Thyroid gland (tissue), 4 donors: Measurements from ENCODE around the gene PSMD6. TPM values are rescaled to one million over a fixed set of nuclear protein-coding genes. Genes with fewer than 3 reads are reported as not detected.

Source experiments
- DNase-seq, 2 donors: peaks; one replicate each; pipeline ENCODE4 v3.0.0-alpha.2; 2019
- H3K27ac ChIP-seq, 3 donors: fragments of 200-600 bp; sonication (generic); 1 replicate in 2 of 3; 2 replicates in 1 of 3; pipeline ENCODE4 v1.5.1; 2016 to 2019; ENCODE audit warnings: mild to moderate bottlenecking in 1 of 3, moderate library complexity in 1 of 3
- H3K27me3 ChIP-seq: fragments of 200-600 bp; sonication (generic); one replicate; pipeline ENCODE4 v1.5.1; 2019
- H3K36me3 ChIP-seq, 2 donors: fragments of 200-600 bp; sonication (generic); one replicate each; pipeline ENCODE4 v1.5.1; 2016 to 2019
- H3K4me1 ChIP-seq, 2 donors: fragments of 200-600 bp; sonication (generic); one replicate each; pipeline ENCODE4 v1.5.1; 2017 to 2019
- H3K4me3 ChIP-seq, 3 donors: fragments of 200-600 bp; sonication (generic); replicated peaks in 1 of 3; 1 replicate in 2 of 3; 2 replicates in 1 of 3; pipeline ENCODE4 v1.5.1; 2016; ENCODE audit warnings: mild to moderate bottlenecking in 1 of 3
- H3K9me3 ChIP-seq: fragments of 200-600 bp; sonication (generic); one replicate; pipeline ENCODE4 v1.5.1; 2017
- CTCF ChIP-seq, 6 experiments: fragments of 200-600 bp in 3 of 6; fragments of 450-650 bp in 3 of 6; sonication (generic) in 3 of 6; IDR thresholded peaks; one replicate each; pipeline ENCODE4 v1.5.1; 2016 to 2019; ENCODE audit warnings: antibody characterized with exemption in 6 of 6, mild to moderate bottlenecking in 2 of 6, inconsistent platforms in 1 of 6, moderate library complexity in 1 of 6
- POLR2A ChIP-seq, 2 donors: fragments of 450-650 bp; IDR thresholded peaks; one replicate each; pipeline ENCODE4 v1.6.1; 2017; ENCODE audit warnings: antibody characterized with exemption in 2 of 2, mild to moderate bottlenecking in 2 of 2, moderate library complexity in 1 of 2
- WGBS, 2 donors: methylation state at CpG; one replicate each; pipeline ENCODE4 v1.1.5; 2017; 5-methylcytosine and 5-hydroxymethylcytosine counted together
- intact Hi-C: fragments of 100-400 bp; cut with DNase I; formaldehyde crosslinking; loops from one replicate; pipeline ENCODE4 v1.15.1; 2023
- total RNA-seq, 4 donors: library from RNA; depleted of rRNA; stranded (reverse); fragments of >200 nt; gene quantifications; one replicate each; pipeline ENCODE4 v1.2.3, GENCODE V29; 2016

The PSMD6 gene
- total RNA-seq, 4 donors from 2014 or later = 64.1 to 116 (median 75.3) TPM

GRCh38 chr3:64022451-64023186 is 675 bp downstream of the PSMD6 start:
- TF ChIP-seq CTCF (IDR thresholded peaks at IDR 0.05) (no peak), POLR2A (IDR thresholded peaks at IDR 0.05) (no peak)
- Histone ChIP-seq H3K4me3 (peak overlapping the region; percentile 64 to 97 (median 95)), H3K9me3 (no peaks in the 10 kb centered on the region), H3K36me3 (peaks cover under 1 to 18% of the 10 kb centered on the region in 2 donors), H3K27me3 (no peaks in the 10 kb centered on the region), H3K4me1 (peaks cover 10 to 14% of the 10 kb centered on the region in 2 donors), H3K27ac (peak overlapping the region; percentile 34 to 86 (median 54))
- intact Hi-C loops = no loop called here
- 14 to 22% methylated on average over 21 to 23 of the region's 24 CpGs for WGBS, 2 donors
- peak; percentile 8 to 14 for DNase-seq

GRCh38 chr3:64021922-64022321 is 1.4 kb downstream of the PSMD6 start:
- DNase-seq = no peak
- H3K27ac ChIP-seq = no peak overlapping the region
- peak overlapping the region in 1 of 3 donors; percentile 64 for H3K4me3 ChIP-seq
- intact Hi-C loops = no loop called here
- peaks cover 7 to 24% of the 10 kb centered on the region in 2 donors for H3K36me3 ChIP-seq
- no peaks in the 10 kb centered on the region for H3K9me3 ChIP-seq
- H3K4me1 ChIP-seq = peaks cover 10 to 14% of the 10 kb centered on the region in 2 donors
- no peaks in the 10 kb centered on the region for H3K27me3 ChIP-seq
- no peak for TF ChIP-seq POLR2A (IDR thresholded peaks at IDR 0.05)
- peak in 1 of 6 experiments; percentile 4 for TF ChIP-seq CTCF (IDR thresholded peaks at IDR 0.05)
- WGBS, 2 donors = 82 to 84% methylated on average over 6 of the region's 6 CpGs

GRCh38 chr3:64019879-64020278 is 3.4 kb downstream of the PSMD6 start:
- TF ChIP-seq POLR2A (IDR thresholded peaks at IDR 0.05) = no peak
- no peak for TF ChIP-seq CTCF (IDR thresholded peaks at IDR 0.05)
- DNase-seq = no peak
- 89 to 92% methylated on average over 2 of the region's 2 CpGs for WGBS, 2 donors
- peaks cover 13 to 30% of the 10 kb centered on the region in 2 donors for H3K36me3 ChIP-seq
- intact Hi-C loops = no loop called here
- H3K4me1 ChIP-seq = peaks cover 10 to 14% of the 10 kb centered on the region in 2 donors
- H3K4me3 ChIP-seq = no peak overlapping the region
- H3K27ac ChIP-seq = no peak overlapping the region
- H3K9me3 ChIP-seq = no peaks in the 10 kb centered on the region
- H3K27me3 ChIP-seq = no peaks in the 10 kb centered on the region

GRCh38 chr3:64019271-64019670 is 4.0 kb downstream of the PSMD6 start:
- 91 to 95% methylated on average over 3 of the region's 3 CpGs for WGBS, 2 donors
- Histone ChIP-seq H3K27me3 (no peaks in the 10 kb centered on the region), H3K9me3 (no peaks in the 10 kb centered on the region), H3K36me3 (peaks cover 19 to 30% of the 10 kb centered on the region in 2 donors), H3K4me1 (peaks cover 10 to 14% of the 10 kb centered on the region in 2 donors), H3K27ac (no peak overlapping the region), H3K4me3 (no peak overlapping the region)
- TF ChIP-seq CTCF (IDR thresholded peaks at IDR 0.05) (no peak), POLR2A (IDR thresholded peaks at IDR 0.05) (no peak)
- no peak for DNase-seq
- intact Hi-C loops = no loop called here

- TF ChIP-seq CTCF (IDR thresholded peaks at IDR 0.05) (no peak), POLR2A (IDR thresholded peaks at IDR 0.05) (no peak)
- H3K4me3 ChIP-seq = no peak overlapping the region
- 89% methylated on average over 3 of the region's 3 CpGs for WGBS, 2 donors
- peaks cover 40 to 46% of the 10 kb centered on the region in 2 donors for H3K36me3 ChIP-seq
- H3K9me3 ChIP-seq = no peaks in the 10 kb centered on the region
- H3K27ac ChIP-seq = no peak overlapping the region
- intact Hi-C loops = no loop called here
- H3K27me3 ChIP-seq = no peaks in the 10 kb centered on the region
- no peak for DNase-seq
- peaks cover 4 to 8% of the 10 kb centered on the region in 2 donors for H3K4me1 ChIP-seq
These were observed 6.2 kb downstream of the PSMD6 start for GRCh38 chr3:64016941-64017620.
